ENCODE results near the gene OR5T1. TPM values are rescaled to one million over a fixed set of nuclear protein-coding genes. Genes with fewer than 3 reads are reported as not detected.

The OR5T1 gene
- not detected for total RNA-seq

- DNase-seq (ENCODE audit: low spot score in 2 of 2), result no peak
- FAIRE-seq, result no peak
These were observed at the start of gene OR5T1 for GRCh38 chr11:56273854-56274253. Gene OR5T1, plus strand, starts transcription at chr11:56274154. Its CDS starts 1,485 bp downstream, at chr11:56275639.

- FAIRE-seq (no peak), DNase-seq (ENCODE audit: low spot score in 2 of 2) (no peak)
These were observed 39.8 kb upstream of the OR5T1 start, which contains the start of gene OR5T2 for GRCh38 chr11:56234155-56234554. Gene OR5T2, minus strand, starts transcription at chr11:56234255. Its CDS starts 1,193 bp downstream, at chr11:56233062.

GRCh38 chr11:56251954-56252353, 22.0 kb upstream of the OR5T1 start, which contains the start of gene OR5T3:
Gene OR5T3, plus strand, starts transcription at chr11:56252254. Its CDS starts 0 bp downstream, at chr11:56252254.
- FAIRE-seq (no peak), DNase-seq (ENCODE audit: low spot score in 2 of 2) (no peak)

GRCh38 chr11:56271092-56271491, 2.9 kb upstream of the OR5T1 start:
- DNase-seq (ENCODE audit: low spot score in 2 of 2), result no peak
- FAIRE-seq, result no peak

- FAIRE-seq (no peak), DNase-seq (ENCODE audit: low spot score in 2 of 2) (no peak)
These were observed 18.2 kb downstream of the OR5T1 start, which contains the start of gene OR8H1 for GRCh38 chr11:56292154-56292553. Gene OR8H1, minus strand, starts transcription at chr11:56292254. Its CDS starts 1,192 bp downstream, at chr11:56291062.

GRCh38 chr11:56296898-56297297, 22.9 kb downstream of the OR5T1 start:
- FAIRE-seq, result no peak

GRCh38 chr11:56307836-56308235, 33.9 kb downstream of the OR5T1 start:
- DNase-seq (ENCODE audit: low spot score in 2 of 2), result no peak
- no peak for FAIRE-seq

More at GRCh38 chr11:56296898-56297297, 22.9 kb downstream of the OR5T1 start:
- DNase-seq (ENCODE audit: low spot score in 2 of 2), result no peak

- DNase-seq (ENCODE audit: low spot score in 2 of 2) (no peak), FAIRE-seq (no peak)
These were observed 40.9 kb downstream of the OR5T1 start, which contains the start of gene OR8K3 for GRCh38 chr11:56314844-56315243. Gene OR8K3, plus strand, starts transcription at chr11:56315144. Its CDS starts 3,163 bp downstream, at chr11:56318307.

Other genes with a start within 250 kb of the OR5T1 start
- not detected for gene OR5AS1, start 246.5 kb upstream of the OR5T1 start, total RNA-seq
- gene OR8I2, start 180.8 kb upstream of the OR5T1 start, total RNA-seq, result not detected
- not detected for gene OR8H2, start 170.5 kb upstream of the OR5T1 start, total RNA-seq
- gene OR8H3, start 151.8 kb upstream of the OR5T1 start, total RNA-seq, result not detected
- gene OR8J3, start 134.0 kb upstream of the OR5T1 start, total RNA-seq, result not detected
- not detected for gene OR8K5, start 113.8 kb upstream of the OR5T1 start, total RNA-seq
- not detected for gene OR5J2, start 97.5 kb upstream of the OR5T1 start, total RNA-seq
- not detected for gene OR5T2, start 39.9 kb upstream of the OR5T1 start, total RNA-seq
- not detected for gene OR5T3, start 21.9 kb upstream of the OR5T1 start, total RNA-seq
- gene OR8H1, start 18.1 kb downstream of the OR5T1 start, total RNA-seq, result not detected
- gene OR8K3, start 41.0 kb downstream of the OR5T1 start, total RNA-seq, result not detected
- not detected for gene OR8K1, start 71.9 kb downstream of the OR5T1 start, total RNA-seq
- not detected for gene OR8J1, start 80.1 kb downstream of the OR5T1 start, total RNA-seq
- not detected for gene OR8U1, start 101.5 kb downstream of the OR5T1 start, total RNA-seq
- gene OR5AL1, start 138.5 kb downstream of the OR5T1 start, total RNA-seq, result not detected
- not detected for gene OR5M3, start 199.2 kb downstream of the OR5T1 start, total RNA-seq
- 0.41 TPM for gene OR5M8, start 217.2 kb downstream of the OR5T1 start, total RNA-seq

All from frontal cortex (tissue), 4 donors.